ENCODE measurements around the gene NPBWR2. TPM values are rescaled to one million over a fixed set of nuclear protein-coding genes. Genes with fewer than 3 reads are reported as not detected.

Gene NPBWR2
- polyA plus RNA-seq, 1 donor (not counting 4 experiments of a cell fraction or from before 2014, with no cell fraction given), result not detected

GRCh38 chr20:64074963-64075362 is 32.4 kb downstream of the NPBWR2 start:
- no peak for TF ChIP-seq CTCF (optimal IDR thresholded peaks at IDR 0.05 in 1 of 3, IDR thresholded peaks at IDR 0.05 in 1 of 3, conservative IDR thresholded peaks at IDR 0.05 in 1 of 3; ENCODE audit: extremely low read depth in 1 of 3, insufficient read depth in 2 of 3, low read length in 3 of 3)
- no peak for TF ChIP-seq EZH2 (IDR thresholded peaks at IDR 0.05; ENCODE audit: low read length)
- no peaks in the 10 kb centered on the region for H3K9me3 ChIP-seq (ENCODE audit: control insufficient read depth, low read depth, low read length)
- no peaks in the 10 kb centered on the region for H4K20me1 ChIP-seq (ENCODE audit: control insufficient read depth, extremely low read depth, insufficient read depth, low read length)
- dilution Hi-C loops (cut with MboI; ENCODE audit: extremely low pct_ligation_motif_present, low sequenced_read_pairs), result no loop called here
- peaks cover 0 to 10% of the 10 kb centered on the region in 2 experiments for H3K36me3 ChIP-seq (ENCODE audit: control insufficient read depth in 2 of 2, extremely low read depth in 1 of 2, insufficient read depth in 2 of 2, low read length in 2 of 2)
- FAIRE-seq, result no peak
- H3K9me1 ChIP-seq (ENCODE audit: control insufficient read depth, extremely low read depth, insufficient read depth, low read length), result no peaks in the 10 kb centered on the region
- H2AFZ ChIP-seq (ENCODE audit: control insufficient read depth, low read length), result no peak overlapping the region
- H3K4me3 ChIP-seq (ENCODE audit: control insufficient read depth in 2 of 3, extremely low read depth in 1 of 3, insufficient read depth in 2 of 3, low read depth in 1 of 3, low read length in 3 of 3), result no peak overlapping the region
- H3K27ac ChIP-seq (ENCODE audit: control insufficient read depth, insufficient read depth, low read length), result no peak overlapping the region
- no peak for DNase-seq (ENCODE audit: low read depth, low spot score)
- H3K27me3 ChIP-seq (ENCODE audit: control insufficient read depth, extremely low read depth, insufficient read depth, low read length), result no peaks in the 10 kb centered on the region
- H3K4me1 ChIP-seq (ENCODE audit: control insufficient read depth, extremely low read depth, insufficient read depth, low read length), result peaks cover 13% of the 10 kb centered on the region
- no peak overlapping the region for H3K9ac ChIP-seq (ENCODE audit: control insufficient read depth, extremely low read depth, insufficient read depth, low read length)
- H3K4me2 ChIP-seq (ENCODE audit: control insufficient read depth, extremely low read depth, insufficient read depth, low read depth, low read length), result no peak overlapping the region
- H3K79me2 ChIP-seq (ENCODE audit: control insufficient read depth, insufficient read depth, low read length), result peaks cover 2% of the 10 kb centered on the region

DNA sequence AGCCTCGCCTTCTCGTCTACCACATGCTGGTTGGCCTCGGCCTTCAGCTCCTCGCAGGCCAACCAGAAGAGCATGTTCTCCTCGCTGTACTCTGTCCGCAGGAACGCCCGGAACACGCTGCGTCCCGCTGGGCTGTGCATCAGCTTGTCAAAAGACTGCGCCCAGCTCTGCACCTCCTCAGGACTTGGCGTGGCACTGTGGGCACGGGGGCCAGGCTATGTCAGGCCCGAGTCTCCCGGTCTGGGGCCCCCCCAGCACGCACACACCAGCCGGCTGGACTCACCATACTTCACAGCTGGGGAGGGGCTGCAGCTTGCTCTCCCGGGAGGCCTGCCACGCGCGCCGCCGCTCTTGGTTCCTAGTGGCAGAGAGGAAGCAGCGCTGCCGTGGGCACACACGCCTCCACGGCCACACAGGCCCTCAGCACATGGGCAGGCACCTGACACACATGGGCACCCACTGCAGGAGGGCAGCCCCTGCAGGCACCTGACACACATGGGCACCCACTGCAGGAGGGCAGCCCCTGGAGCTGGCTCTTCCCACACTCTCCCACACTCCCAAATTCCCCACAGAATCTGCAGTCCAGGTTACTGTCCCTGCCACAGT is 33.1 kb downstream of the NPBWR2 start:
- Histone ChIP-seq H4K20me1 (ENCODE audit: control insufficient read depth, extremely low read depth, insufficient read depth, low read length) (no peaks in the 10 kb centered on the region), H3K36me3 (ENCODE audit: control insufficient read depth in 2 of 2, extremely low read depth in 1 of 2, insufficient read depth in 2 of 2, low read length in 2 of 2) (peaks cover 0 to 10% of the 10 kb centered on the region in 2 experiments), H3K9ac (ENCODE audit: control insufficient read depth, extremely low read depth, insufficient read depth, low read length) (no peak overlapping the region), H3K9me1 (ENCODE audit: control insufficient read depth, extremely low read depth, insufficient read depth, low read length) (no peaks in the 10 kb centered on the region), H3K4me3 (ENCODE audit: control insufficient read depth in 2 of 3, extremely low read depth in 1 of 3, insufficient read depth in 2 of 3, low read depth in 1 of 3, low read length in 3 of 3) (no peak overlapping the region), H2AFZ (ENCODE audit: control insufficient read depth, low read length) (no peak overlapping the region), H3K4me1 (ENCODE audit: control insufficient read depth, extremely low read depth, insufficient read depth, low read length) (peaks cover 13% of the 10 kb centered on the region), H3K79me2 (ENCODE audit: control insufficient read depth, insufficient read depth, low read length) (peaks cover 2% of the 10 kb centered on the region), H3K27ac (ENCODE audit: control insufficient read depth, insufficient read depth, low read length) (no peak overlapping the region), H3K9me3 (ENCODE audit: control insufficient read depth, low read depth, low read length) (no peaks in the 10 kb centered on the region), H3K4me2 (ENCODE audit: control insufficient read depth, extremely low read depth, insufficient read depth, low read depth, low read length) (no peak overlapping the region), H3K27me3 (ENCODE audit: control insufficient read depth, extremely low read depth, insufficient read depth, low read length) (no peaks in the 10 kb centered on the region)
- no peak for DNase-seq (ENCODE audit: low read depth, low spot score)
- no peak for TF ChIP-seq EZH2 (IDR thresholded peaks at IDR 0.05; ENCODE audit: low read length)
- no peak for TF ChIP-seq CTCF (optimal IDR thresholded peaks at IDR 0.05 in 1 of 3, IDR thresholded peaks at IDR 0.05 in 1 of 3, conservative IDR thresholded peaks at IDR 0.05 in 1 of 3; ENCODE audit: extremely low read depth in 1 of 3, insufficient read depth in 2 of 3, low read length in 3 of 3)
- no peak for FAIRE-seq
- dilution Hi-C loops (cut with MboI; ENCODE audit: extremely low pct_ligation_motif_present, low sequenced_read_pairs), result no loop called here

Measured in keratinocyte (primary cell).